Stromal cell of bone marrow (primary cell): Measurements from ENCODE around the gene TMEFF1.
"Not testable (repeated sequence)": the region's sequence is repeated elsewhere in the genome, so short reads cannot be mapped to it uniquely, and the experiment has no call there.

Source experiments
- DNase-seq: peaks from one replicate; pipeline ENCODE4 v3.0.0-alpha.2; 2012; ENCODE audit warnings: low read depth

The TMEFF1 gene

DNA sequence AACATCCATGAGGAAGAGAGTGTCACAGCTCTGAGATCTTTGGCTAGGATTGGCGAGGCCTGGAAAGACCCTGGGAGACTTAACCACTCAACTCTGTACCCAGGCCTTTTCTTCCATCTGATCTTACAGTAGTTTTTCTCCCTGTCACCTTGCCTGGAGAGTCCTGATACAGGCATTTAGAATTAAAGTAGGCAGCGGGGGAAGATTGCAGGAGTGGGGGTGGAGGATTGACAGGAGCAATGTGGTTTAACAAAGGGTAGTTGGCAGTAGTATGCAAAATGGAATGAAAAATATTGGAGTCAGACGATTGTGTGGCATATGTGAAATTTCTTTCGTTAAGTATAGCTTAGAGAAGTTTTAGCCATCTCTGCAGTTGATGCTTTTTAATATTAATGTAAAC is 16.9 kb downstream of the TMEFF1 start:
- no peak for DNase-seq

- peak; percentile 31 for DNase-seq
Measured at GRCh38 chr9:100492952-100493351, 20.0 kb downstream of the TMEFF1 start.

DNA sequence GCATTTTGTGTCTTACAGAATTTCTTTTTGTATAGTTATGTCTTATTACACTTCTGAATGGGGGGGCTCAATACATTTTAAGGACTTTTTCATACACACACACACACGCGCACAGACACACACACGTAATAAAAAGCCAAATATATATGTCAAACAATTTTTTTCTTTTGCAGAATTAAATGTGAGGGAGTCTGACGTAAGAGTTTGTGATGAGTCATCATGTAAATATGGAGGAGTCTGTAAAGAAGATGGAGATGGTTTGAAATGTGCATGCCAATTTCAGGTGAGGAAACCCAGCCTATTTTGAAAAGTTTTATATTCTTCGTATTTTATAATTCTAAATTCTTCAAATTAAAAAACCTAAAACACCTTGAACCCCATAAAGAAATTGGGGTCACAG is 25.6 kb downstream of the TMEFF1 start:
- no peak for DNase-seq

DNA sequence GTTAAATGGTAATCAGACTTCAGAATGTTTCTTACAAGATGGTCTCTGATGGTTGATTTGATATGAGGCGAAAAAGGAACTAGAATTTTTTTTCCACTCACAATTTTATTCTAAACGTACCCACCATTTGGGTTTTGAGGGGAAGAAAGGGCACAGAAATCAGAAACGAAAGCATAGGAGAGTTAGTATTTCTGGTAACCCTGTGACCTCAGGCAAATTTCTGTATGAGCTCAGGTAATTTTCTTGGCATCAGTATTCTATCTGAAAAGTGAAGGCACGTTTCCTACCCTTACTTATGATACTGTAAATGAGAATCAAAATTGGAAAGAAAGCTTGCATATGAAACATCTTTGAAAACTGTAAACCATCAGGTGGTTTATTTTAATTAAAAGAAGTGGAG is 26.5 kb downstream of the TMEFF1 start:
- DNase-seq = no peak

DNA sequence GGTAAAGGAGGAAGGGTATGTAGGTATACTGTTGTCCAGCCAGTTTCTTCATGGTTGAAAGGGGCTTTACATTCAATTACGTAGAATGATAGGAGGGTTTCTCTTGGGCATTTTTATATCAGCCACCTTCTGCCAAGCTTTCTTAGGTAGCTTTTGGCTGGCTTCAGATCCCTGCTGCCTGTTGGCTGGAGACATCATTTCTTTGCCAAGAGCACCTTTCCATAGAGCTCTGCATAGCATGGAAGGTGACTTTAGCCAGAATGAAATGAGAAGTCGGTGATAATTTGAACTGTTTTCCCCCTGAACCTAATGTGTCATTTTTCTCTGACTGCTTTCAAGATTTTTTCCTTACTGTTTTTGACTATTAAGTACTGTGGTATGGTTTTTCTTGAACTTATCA is 26.9 kb downstream of the TMEFF1 start:
- no peak for DNase-seq

- peak; percentile 22 for DNase-seq
Measured at GRCh38 chr9:100505564-100506159, 32.7 kb downstream of the TMEFF1 start.

DNA sequence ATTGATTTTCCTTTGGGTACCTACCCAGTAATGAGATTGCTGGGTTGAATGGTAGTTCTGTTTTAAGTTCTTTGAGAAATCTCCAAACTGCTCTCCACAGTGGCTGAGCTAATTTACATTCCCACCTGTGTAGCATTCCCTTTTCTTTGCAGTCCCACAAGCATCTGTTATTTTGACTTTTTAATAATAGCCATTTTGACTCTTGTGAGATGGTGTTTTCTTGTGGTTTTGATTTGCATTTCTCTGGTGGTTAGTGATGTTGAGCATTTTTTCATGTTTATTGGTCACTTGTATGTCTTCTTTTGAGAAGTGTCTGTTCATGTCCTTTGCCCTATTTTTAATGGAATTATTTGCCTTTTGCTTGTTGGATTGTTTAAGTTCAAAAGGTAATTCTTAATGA is 34.4 kb downstream of the TMEFF1 start:
- DNase-seq = not testable (repeated sequence)

- DNase-seq = no peak
Measured at GRCh38 chr9:100511205-100511604, 38.3 kb downstream of the TMEFF1 start.

DNA sequence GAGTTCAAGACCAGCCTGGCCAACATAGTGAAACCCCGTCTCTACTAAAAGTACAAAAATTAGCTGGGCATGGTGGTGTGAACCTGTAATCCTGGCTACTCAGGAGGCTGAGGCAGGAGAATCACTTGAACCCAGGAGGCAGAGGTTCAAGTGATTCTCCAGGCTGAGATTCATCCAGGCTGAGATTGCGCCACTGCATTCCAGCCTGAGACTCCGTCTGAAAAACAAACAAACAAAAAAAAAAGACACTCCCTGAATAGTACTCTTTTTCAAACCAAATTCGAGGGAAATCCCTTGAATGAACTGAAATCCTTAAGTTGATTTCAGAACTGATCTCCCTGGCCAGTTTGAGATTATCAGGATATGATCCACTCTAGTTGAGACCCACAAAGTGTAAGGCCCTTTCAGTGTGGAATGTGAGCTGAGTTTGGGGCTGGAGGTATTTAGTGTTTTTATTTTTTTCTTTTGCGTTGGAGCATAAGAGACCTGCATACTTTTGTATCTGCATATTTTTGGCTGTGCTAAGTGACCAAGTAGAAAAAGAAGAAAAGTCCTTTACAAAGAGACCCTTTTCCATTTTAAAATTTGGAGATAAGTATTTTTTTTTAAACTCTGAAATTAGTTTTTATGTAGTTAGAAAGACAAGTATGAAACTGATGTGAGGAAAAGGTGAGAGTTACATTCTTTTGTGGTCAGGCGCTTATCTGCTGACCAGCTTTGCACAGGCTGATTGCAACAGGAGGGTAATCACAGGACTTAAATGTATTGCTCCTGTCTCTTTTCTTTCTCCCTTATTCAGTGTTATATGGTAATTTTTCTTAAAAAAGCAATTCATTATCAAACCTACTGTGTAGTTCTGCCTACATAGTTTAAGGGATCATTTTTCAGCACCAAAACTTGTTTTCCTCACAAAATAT is 42.9 kb downstream of the TMEFF1 start:
- DNase-seq = no peak

- DNase-seq = no peak
Measured at GRCh38 chr9:100521282-100521681, 48.3 kb downstream of the TMEFF1 start.

DNA sequence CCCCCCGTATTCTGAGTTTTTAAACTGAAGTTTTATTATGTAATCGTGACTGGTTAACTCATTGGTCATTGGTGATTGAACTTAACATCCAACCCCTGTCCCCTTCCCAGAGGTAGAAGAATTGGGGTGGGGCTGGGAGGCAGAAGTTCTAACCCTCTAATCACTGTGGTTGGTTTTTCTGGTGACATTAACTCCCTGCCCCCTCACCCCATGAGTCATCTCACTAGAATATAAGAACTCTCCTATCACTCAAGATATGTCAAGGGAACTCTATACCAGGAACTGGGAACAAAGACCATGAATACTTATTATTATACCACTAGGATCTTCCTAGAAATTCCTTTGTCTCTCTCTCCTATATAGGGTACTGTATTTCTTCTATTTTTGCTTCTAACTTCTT is 52.6 kb downstream of the TMEFF1 start:
- DNase-seq = no peak

DNA sequence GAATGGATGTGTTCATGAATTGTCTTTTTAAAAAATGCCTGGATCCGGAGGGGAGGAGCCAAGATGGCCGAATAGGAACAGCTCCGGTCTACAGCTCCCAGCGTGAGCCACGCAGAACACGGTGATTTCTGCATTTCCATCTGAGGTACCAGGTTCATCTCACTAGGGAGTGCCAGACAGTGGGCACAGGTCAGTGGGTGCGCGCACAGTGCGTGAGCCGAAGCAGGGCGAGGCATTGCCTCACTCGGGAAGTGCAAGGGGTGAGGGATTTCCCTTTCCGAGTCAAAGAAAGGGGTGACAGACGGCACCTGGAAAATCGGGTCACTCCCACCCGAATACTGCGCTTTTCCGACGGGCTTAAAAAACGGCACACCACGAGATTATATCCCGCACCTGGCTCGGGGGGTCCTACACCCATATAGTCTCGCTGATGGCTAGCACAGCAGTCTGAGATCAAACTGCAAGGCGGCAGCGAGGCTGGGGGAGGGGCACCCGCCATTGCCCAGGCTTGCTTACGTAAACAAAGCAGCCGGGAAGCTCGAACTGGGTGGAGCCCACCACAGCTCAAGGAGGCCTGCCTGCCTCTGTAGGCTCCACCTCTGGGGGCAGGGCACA is 54.3 kb downstream of the TMEFF1 start:
- not testable (repeated sequence) for DNase-seq

DNA sequence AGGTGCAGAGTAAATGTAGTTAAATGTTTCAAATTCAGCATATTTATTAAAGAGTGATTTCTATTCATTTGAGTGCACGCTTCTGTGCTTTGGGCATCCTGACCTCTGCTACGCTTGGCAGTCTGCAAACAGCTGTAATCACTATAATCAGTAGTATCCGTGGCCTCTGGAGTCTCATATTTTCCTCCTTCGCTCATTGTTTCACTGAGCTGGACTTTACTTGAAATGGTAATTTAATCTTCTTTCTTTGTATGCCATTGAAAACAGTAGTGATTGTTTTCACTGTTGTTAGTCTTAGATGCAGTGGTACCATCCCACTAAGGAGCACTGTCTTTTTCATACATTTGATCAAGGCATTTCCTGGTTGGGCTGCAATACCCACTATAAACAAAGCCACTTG is 61.5 kb downstream of the TMEFF1 start:
- DNase-seq = peak; percentile 3

DNA sequence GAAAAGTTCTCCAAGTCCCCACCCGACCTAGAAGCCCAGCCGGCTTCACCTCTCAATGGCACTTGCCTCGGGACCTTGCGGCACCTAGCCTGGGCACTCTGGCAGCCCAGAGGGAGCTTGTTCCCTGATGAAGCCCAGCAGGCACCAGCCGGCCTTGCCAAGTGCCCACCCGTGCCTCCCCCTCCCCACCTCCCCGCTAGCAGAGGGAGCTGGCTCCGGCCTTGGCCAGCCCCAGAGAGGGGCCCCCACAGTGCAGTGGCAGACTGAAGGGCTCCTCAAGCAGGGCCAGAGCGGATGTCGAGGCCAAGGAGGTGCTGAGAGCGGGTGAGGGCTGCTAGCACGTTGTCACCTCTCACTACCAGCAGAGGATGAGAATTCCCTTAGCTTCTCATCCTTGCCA is 67.4 kb downstream of the TMEFF1 start:
- no peak for DNase-seq

- DNase-seq = no peak
Measured at GRCh38 chr9:100549048-100549447, 76.1 kb downstream of the TMEFF1 start.

- DNase-seq = no peak
Measured at GRCh38 chr9:100554935-100555401, 82.0 kb downstream of the TMEFF1 start.

- DNase-seq = no peak
Measured at GRCh38 chr9:100555471-100555870, 82.5 kb downstream of the TMEFF1 start.

- no peak for DNase-seq
Measured at GRCh38 chr9:100557053-100557452, 84.1 kb downstream of the TMEFF1 start.

DNA sequence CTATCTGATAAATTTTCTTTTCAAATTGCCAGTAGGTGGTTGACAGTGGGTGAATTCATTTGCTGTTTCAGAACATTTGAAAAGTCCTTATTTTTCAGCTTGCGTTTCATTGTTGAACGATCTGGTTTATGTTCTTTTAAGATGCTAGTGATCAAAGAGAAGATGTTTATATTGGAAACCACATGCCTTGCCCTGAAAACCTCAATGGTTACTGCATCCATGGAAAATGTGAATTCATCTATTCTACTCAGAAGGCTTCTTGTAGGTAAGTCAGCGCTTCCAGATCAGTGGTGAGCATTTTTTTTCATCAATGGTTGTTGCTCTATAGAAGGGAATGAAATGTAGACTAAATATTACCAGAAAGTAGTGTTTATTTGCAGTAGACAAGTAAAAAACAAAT is 88.3 kb downstream of the TMEFF1 start:
- DNase-seq = no peak

DNA sequence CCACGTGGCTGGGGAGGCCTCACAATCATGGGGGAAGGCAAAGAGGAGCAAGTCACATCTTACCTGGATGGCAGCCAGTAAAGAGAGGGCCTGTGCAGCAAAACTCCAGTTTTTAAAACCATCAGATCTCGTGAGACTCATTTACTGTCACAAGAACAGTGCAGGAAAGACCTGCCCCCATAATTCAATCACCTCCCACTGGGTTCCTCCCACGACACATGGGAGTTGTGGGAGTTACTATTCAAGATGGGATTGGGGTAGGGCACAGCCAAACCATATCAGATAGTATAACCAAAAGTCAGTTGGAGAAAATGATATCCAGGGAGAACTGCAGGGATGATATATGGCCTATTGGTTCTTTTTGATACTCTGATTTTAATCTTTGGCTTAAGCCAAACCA is 94.9 kb downstream of the TMEFF1 start:
- DNase-seq = no peak

DNA sequence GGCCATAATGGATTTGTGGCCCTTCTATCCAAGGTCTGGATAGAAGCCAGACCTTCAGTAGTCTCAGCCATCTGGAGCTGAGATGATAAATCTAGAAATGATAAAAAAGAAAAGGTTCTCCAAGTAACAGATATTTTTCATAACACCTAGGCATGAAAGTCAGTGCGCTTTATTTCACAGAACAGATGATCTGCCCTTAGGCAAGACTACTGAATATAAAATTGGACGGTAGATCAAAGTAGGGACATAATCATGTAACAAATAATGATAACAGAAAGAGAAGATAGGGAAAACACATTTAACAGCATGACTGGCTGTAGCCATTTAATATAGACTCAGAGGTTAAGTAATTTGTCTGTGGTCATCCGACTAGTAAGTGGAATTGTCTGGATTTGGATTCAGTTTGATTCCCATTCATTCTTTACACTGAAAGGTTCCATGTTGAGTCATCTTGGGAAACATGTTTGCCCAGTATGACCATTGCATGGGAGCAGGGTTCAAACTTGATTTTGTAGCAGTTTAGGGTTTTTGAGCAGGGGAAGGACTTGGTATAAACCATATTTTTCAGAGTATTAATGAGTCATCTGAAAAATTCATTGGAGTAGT is 100.8 kb downstream of the TMEFF1 start:
- DNase-seq = no peak

- no peak for DNase-seq
Measured at GRCh38 chr9:100575006-100575405, 102.1 kb downstream of the TMEFF1 start.
